Adrenal gland (tissue), 5 donors: ENCODE measurements around the gene SRMS.

Source experiments
- POLR2A ChIP-seq, 2 donors: fragments of 450-650 bp; IDR thresholded peaks; one replicate each; pipeline ENCODE4 v1.6.1; 2017; ENCODE audit warnings: antibody characterized with exemption in 2 of 2, mild to moderate bottlenecking in 2 of 2, moderate library complexity in 1 of 2
- TF ChIP-seq, protein P1 (sequence below), 6 experiments: fragments of 450-650 bp in 4 of 6; fragments of 200-600 bp in 2 of 6; sonication (generic) in 1 of 6; IDR thresholded peaks; 1 replicate in 5 of 6; 2 replicates in 1 of 6; pipeline versions ENCODE4 v1.5.1 to v1.8.0; 2016 to 2021; ENCODE audit warnings: antibody characterized with exemption in 6 of 6, mild to moderate bottlenecking in 2 of 6, moderate library complexity in 1 of 6
- donor health status: DM: no; HTN: no; CAD: no.

- TF ChIP-seq, protein P1, sequence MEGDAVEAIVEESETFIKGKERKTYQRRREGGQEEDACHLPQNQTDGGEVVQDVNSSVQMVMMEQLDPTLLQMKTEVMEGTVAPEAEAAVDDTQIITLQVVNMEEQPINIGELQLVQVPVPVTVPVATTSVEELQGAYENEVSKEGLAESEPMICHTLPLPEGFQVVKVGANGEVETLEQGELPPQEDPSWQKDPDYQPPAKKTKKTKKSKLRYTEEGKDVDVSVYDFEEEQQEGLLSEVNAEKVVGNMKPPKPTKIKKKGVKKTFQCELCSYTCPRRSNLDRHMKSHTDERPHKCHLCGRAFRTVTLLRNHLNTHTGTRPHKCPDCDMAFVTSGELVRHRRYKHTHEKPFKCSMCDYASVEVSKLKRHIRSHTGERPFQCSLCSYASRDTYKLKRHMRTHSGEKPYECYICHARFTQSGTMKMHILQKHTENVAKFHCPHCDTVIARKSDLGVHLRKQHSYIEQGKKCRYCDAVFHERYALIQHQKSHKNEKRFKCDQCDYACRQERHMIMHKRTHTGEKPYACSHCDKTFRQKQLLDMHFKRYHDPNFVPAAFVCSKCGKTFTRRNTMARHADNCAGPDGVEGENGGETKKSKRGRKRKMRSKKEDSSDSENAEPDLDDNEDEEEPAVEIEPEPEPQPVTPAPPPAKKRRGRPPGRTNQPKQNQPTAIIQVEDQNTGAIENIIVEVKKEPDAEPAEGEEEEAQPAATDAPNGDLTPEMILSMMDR (IDR thresholded peaks at IDR 0.05) = no peak
- no peak for TF ChIP-seq POLR2A (IDR thresholded peaks at IDR 0.05)
These were observed 26.5 kb downstream of the SRMS start for GRCh38 chr20:63520934-63521601.
